ENCODE measurements around the gene NUAK2.

DNA sequence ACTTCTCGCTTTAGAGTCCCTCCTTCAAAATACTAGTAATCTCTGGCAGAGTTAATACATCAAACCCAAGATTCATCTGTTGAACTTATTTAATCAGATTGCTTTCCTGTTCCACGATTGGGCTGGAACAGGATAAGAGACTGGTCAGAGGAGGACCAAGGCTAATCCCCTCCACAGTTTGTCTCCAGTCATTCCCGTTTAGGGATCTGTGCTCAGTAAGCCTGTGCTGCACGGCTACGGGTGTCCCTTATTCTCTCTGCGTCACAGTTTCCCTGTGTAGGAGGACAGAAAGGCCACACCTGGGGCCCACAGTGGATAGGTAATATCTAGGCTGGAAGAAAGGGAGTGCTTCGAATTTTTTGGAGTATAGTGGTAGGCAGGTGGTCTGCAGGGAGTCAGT lies 16.5 kb upstream of the NUAK2 start:
- TF ChIP-seq CTCF (IDR thresholded peaks at IDR 0.05) = no peak
- TF ChIP-seq POLR2A (IDR thresholded peaks at IDR 0.05) = no peak
